Esophagus squamous epithelium (tissue), 4 donors: Measurements from ENCODE around the gene GSG1L.

Source experiments
- POLR2A ChIP-seq, 4 donors: fragments of 450-650 bp; IDR thresholded peaks; one replicate each; pipeline ENCODE4 v1.6.1; 2017; ENCODE audit warnings: antibody characterized with exemption in 4 of 4, mild to moderate bottlenecking in 4 of 4, moderate library complexity in 3 of 4
- TF ChIP-seq, protein P1 (sequence below), 6 experiments: fragments of 450-650 bp in 4 of 6; fragments of 200-600 bp in 2 of 6; sonication (generic) in 2 of 6; IDR thresholded peaks; one replicate each; pipeline ENCODE4 v1.5.1; 2016 to 2019; ENCODE audit warnings: antibody characterized with exemption in 6 of 6, mild to moderate bottlenecking in 4 of 6, moderate library complexity in 4 of 6

GRCh38 chr16:27791404-27791719, 272.2 kb downstream of the GSG1L start:
- TF ChIP-seq, protein P1, sequence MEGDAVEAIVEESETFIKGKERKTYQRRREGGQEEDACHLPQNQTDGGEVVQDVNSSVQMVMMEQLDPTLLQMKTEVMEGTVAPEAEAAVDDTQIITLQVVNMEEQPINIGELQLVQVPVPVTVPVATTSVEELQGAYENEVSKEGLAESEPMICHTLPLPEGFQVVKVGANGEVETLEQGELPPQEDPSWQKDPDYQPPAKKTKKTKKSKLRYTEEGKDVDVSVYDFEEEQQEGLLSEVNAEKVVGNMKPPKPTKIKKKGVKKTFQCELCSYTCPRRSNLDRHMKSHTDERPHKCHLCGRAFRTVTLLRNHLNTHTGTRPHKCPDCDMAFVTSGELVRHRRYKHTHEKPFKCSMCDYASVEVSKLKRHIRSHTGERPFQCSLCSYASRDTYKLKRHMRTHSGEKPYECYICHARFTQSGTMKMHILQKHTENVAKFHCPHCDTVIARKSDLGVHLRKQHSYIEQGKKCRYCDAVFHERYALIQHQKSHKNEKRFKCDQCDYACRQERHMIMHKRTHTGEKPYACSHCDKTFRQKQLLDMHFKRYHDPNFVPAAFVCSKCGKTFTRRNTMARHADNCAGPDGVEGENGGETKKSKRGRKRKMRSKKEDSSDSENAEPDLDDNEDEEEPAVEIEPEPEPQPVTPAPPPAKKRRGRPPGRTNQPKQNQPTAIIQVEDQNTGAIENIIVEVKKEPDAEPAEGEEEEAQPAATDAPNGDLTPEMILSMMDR (IDR thresholded peaks at IDR 0.05): no peak
- TF ChIP-seq POLR2A (IDR thresholded peaks at IDR 0.05): no peak
